Mucosa of descending colon (tissue), 3 donors: Measurements from ENCODE around the gene PODXL. TPM values are rescaled to one million over a fixed set of nuclear protein-coding genes. Genes with fewer than 3 reads are reported as not detected.
A peak's percentile ranks its signal among the peaks of the same experiment; 100 is the strongest.
"Not testable (repeated sequence)": the region's sequence is repeated elsewhere in the genome, so short reads cannot be mapped to it uniquely, and the experiment has no call there.

Experiments
- ATAC-seq: fragments of 200-7000 bp; cut with Tn5 transposase; one replicate; pipeline ENCODE4 v1.9.1; 2020; ENCODE audit warnings: mild to moderate bottlenecking, moderate library complexity
- DNase-seq, 3 donors: peaks; one replicate each; pipeline ENCODE4 v3.0.0-alpha.2; 2020
- H3K36me3 ChIP-seq: fragments of 200-600 bp; one replicate; pipeline ENCODE4 v1.8.0; 2021; ENCODE audit warnings: low read depth, mild to moderate bottlenecking
- H3K4me1 ChIP-seq: fragments of 200-600 bp; one replicate; pipeline ENCODE4 v1.8.0; 2021; ENCODE audit warnings: low read depth, mild to moderate bottlenecking
- H3K4me3 ChIP-seq: fragments of 200-600 bp; one replicate; pipeline ENCODE4 v1.8.0; 2021; ENCODE audit warnings: mild to moderate bottlenecking
- H3K9me3 ChIP-seq: fragments of 200-600 bp; one replicate; pipeline ENCODE4 v1.8.0; 2021; ENCODE audit warnings: mild to moderate bottlenecking
- CTCF ChIP-seq: fragments of 200-600 bp; IDR thresholded peaks from one replicate; pipeline ENCODE4 v1.8.0; 2022; ENCODE audit warnings: antibody characterized with exemption, mild to moderate bottlenecking
- intact Hi-C, 2 donors: fragments of 100-400 bp; cut with DNase I in 1 of 2; cut with micrococcal nuclease in 1 of 2; formaldehyde crosslinking; loops; one replicate each; pipeline versions ENCODE4 v1.11.0 to v1.11.1; 2022; cut with DNase I, micrococcal nuclease
- total RNA-seq, 3 donors: library from RNA; stranded (reverse); fragmentation: NEBNext Ultra II Directional in 2 of 3; extraction: Animal tissue kit (Norgen Biotek cat#: 25700) in 2 of 3; gene quantifications; one replicate each; pipeline versions ENCODE4 v1.2.1 to v1.2.4, GENCODE V29; 2021 to 2023
- donor health status: DM: no; HTN: no; CAD: no; lungs with moderate emphysema.
- donor health status: DM: no; HTN: no; CAD: no.
- donor health status: DM: no; HTN: yes; CAD: no.

Gene PODXL
- total RNA-seq, 3 donors from 2014 or later: 11.8 to 25.6 (median 12.8) TPM

- ATAC-seq: peak; percentile 20
- H3K36me3 ChIP-seq: no peaks in the 10 kb centered on the region
- peaks cover 12% of the 10 kb centered on the region for H3K4me1 ChIP-seq
- peak in 1 of 3 donors; percentile 23 for DNase-seq
- intact Hi-C loops: no loop called here
- H3K4me3 ChIP-seq: no peak overlapping the region
- H3K9me3 ChIP-seq: no peaks in the 10 kb centered on the region
- no peak for TF ChIP-seq CTCF
These were observed 34.0 kb downstream of the PODXL start for GRCh38 chr7:131522325-131522930.

GRCh38 chr7:131521651-131522163 is 34.7 kb downstream of the PODXL start:
- no peak for TF ChIP-seq CTCF
- Histone ChIP-seq H3K36me3 (no peaks in the 10 kb centered on the region), H3K4me3 (no peak overlapping the region), H3K4me1 (peaks cover 12% of the 10 kb centered on the region), H3K9me3 (no peaks in the 10 kb centered on the region)
- ATAC-seq (peak; percentile 84), DNase-seq (peak; percentile 73 to 85 (median 74))
- intact Hi-C loops: no loop called here

- no peaks in the 10 kb centered on the region for H3K36me3 ChIP-seq
- ATAC-seq (no peak), DNase-seq (peak in 1 of 3 donors; percentile 13)
- intact Hi-C loops: no loop called here
- no peaks in the 10 kb centered on the region for H3K9me3 ChIP-seq
- peaks cover 12% of the 10 kb centered on the region for H3K4me1 ChIP-seq
- TF ChIP-seq CTCF: no peak
- no peak overlapping the region for H3K4me3 ChIP-seq
These were observed 37.8 kb downstream of the PODXL start for GRCh38 chr7:131518626-131519025.

GRCh38 chr7:131517218-131517923 is 39.1 kb downstream of the PODXL start:
- intact Hi-C loops: no loop called here
- no peak overlapping the region for H3K4me3 ChIP-seq
- ATAC-seq: no peak
- no peak for TF ChIP-seq CTCF
- peaks cover 11% of the 10 kb centered on the region for H3K4me1 ChIP-seq
- DNase-seq: no peak
- H3K9me3 ChIP-seq: no peaks in the 10 kb centered on the region
- H3K36me3 ChIP-seq: no peaks in the 10 kb centered on the region

- ATAC-seq, intact Hi-C loops, DNase-seq, H3K4me3 ChIP-seq, H3K36me3 ChIP-seq, H3K4me1 ChIP-seq, H3K9me3 ChIP-seq: not testable (repeated sequence)
These were observed 41.0 kb downstream of the PODXL start for GRCh38 chr7:131515471-131515870.
